MM.1S (cell line): ENCODE results near the gene CEACAM16.
"Not testable (repeated sequence)": the region's sequence is repeated elsewhere in the genome, so short reads cannot be mapped to it uniquely, and the experiment has no call there.

Experiments used
- DNase-seq: peaks from one replicate; pipeline ENCODE4 v3.0.0-alpha.2; 2015
- H2AFZ ChIP-seq: fragments of 300-600 bp; sonication (generic); 2 replicates; pipeline ENCODE4 v1.6.0; 2016; ENCODE audit warnings: antibody characterized with exemption, low read length
- H3F3A ChIP-seq: fragments of 300-600 bp; sonication (generic); 2 replicates; pipeline ENCODE4 v1.6.1; 2016; ENCODE audit warnings: mild to moderate bottlenecking, antibody characterized with exemption, low read length, moderate library complexity, mixed read lengths; ENCODE audit not compliant: insufficient read depth
- H3K27ac ChIP-seq: fragments of 300-600 bp; sonication (generic); 2 replicates; pipeline ENCODE4 v1.5.1; 2016; ENCODE audit warnings: mild to moderate bottlenecking, low read length
- H3K27me3 ChIP-seq: fragments of 300-600 bp; sonication (generic); replicated peaks from 2 replicates; pipeline ENCODE4 v1.6.0; 2016; ENCODE audit warnings: low read length; ENCODE audit not compliant: insufficient read depth
- H3K36me3 ChIP-seq: fragments of 300-600 bp; sonication (generic); replicated peaks from 2 replicates; pipeline ENCODE4 v1.6.1; 2016; ENCODE audit warnings: mild to moderate bottlenecking, low read length, mixed read lengths; ENCODE audit not compliant: insufficient read depth
- H3K4me1 ChIP-seq: fragments of 300-600 bp; sonication (generic); 2 replicates; pipeline ENCODE4 v1.6.1; 2016; ENCODE audit warnings: low read length, mixed read lengths
- H3K4me2 ChIP-seq: fragments of 300-600 bp; sonication (generic); 2 replicates; pipeline ENCODE4 v1.6.0; 2016; ENCODE audit warnings: low read depth, low read length
- H3K4me3 ChIP-seq: fragments of 300-600 bp; sonication (generic); 2 replicates; pipeline ENCODE4 v1.5.1; 2016; ENCODE audit warnings: low read length, mixed read lengths
- H3K79me2 ChIP-seq: fragments of 300-600 bp; sonication (generic); 2 replicates; pipeline ENCODE4 v1.6.1; 2016; ENCODE audit warnings: mixed run types, low read length, mixed read lengths
- H3K9ac ChIP-seq: fragments of 300-600 bp; sonication (generic); 2 replicates; pipeline ENCODE4 v1.6.1; 2016; ENCODE audit warnings: low read length, mixed read lengths
- H3K9me2 ChIP-seq: fragments of 300-600 bp; sonication (generic); replicated peaks from 2 replicates; pipeline ENCODE4 v1.6.1; 2016; ENCODE audit warnings: mild to moderate bottlenecking, low read length, mixed read lengths; ENCODE audit not compliant: insufficient read depth
- H3K9me3 ChIP-seq: fragments of 300-600 bp; sonication (generic); replicated peaks from 2 replicates; pipeline ENCODE4 v1.6.1; 2016; ENCODE audit warnings: mild to moderate bottlenecking, low read length, mixed read lengths; ENCODE audit not compliant: insufficient read depth
- H4K20me1 ChIP-seq: fragments of 300-600 bp; sonication (generic); 2 replicates; pipeline ENCODE4 v1.6.1; 2016; ENCODE audit warnings: mild to moderate bottlenecking, low read length, moderate library complexity, mixed read lengths; ENCODE audit not compliant: insufficient read depth
- EZH2 ChIP-seq: fragments of 300-600 bp; sonication (generic); optimal IDR thresholded peaks from 2 replicates; pipeline ENCODE3; 2017; ENCODE audit warnings: low read depth, mild to moderate bottlenecking, antibody characterized with exemption, low read length, mixed read lengths
- EZH2phosphoT487 ChIP-seq: fragments of 300-600 bp; sonication (generic); IDR thresholded peaks from 2 replicates; pipeline ENCODE4 v1.6.1; 2018; ENCODE audit warnings: antibody characterized with exemption, low read length
- TF ChIP-seq, protein P1 (sequence below): fragments of 300-600 bp; sonication (generic); IDR thresholded peaks from 2 replicates; pipeline ENCODE4 v1.5.1; 2016; ENCODE audit warnings: antibody characterized with exemption, low read length, mixed read lengths

Gene CEACAM16

DNA sequence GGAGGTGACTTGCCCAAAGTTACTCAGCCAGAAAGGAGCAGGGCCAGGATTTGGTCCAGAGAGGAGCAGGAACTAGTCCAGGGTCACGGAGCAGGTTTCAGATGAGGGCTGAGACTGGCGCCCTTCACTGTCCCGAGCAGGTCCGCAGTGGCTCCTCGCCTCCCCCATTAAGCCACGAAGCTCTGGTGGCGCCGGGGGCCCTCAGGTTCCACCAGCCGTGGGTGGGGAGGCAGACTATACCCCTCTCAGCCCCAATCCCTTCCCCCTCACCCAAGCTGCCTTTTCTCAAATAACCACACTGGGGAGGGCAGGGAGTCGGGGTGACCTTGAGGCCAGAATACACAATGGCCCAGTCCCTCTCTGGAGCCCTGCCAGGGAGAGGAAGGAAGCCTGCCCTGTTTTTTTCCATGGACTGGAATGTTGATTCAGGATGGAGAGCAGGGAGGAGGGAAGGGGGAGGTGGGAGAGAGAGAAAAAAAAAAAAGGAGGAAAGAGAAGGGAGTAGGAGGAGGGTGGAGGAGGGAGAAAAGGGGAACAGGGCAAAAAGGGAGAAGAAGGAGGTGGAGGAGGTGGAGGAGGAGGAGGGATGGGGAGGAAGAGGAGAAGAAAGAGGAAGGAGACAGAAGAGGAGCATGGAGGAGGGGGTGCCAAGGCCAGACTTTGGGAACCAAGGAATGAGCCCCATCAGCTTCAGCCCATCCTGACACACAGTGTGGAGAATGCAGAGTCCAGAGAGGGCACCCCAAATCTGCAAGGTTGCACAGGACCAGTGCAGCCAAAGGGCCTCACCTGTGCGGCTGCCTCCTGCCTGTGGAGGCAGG, 19.7 kb downstream of the CEACAM16 start:
- H3K4me1 ChIP-seq = peaks cover 31% of the 10 kb centered on the region
- H3K27ac ChIP-seq = no peak overlapping the region
- no peak overlapping the region for H2AFZ ChIP-seq
- H3K4me3 ChIP-seq = no peak overlapping the region
- H3F3A ChIP-seq = peaks cover 28% of the 10 kb centered on the region
- no peaks in the 10 kb centered on the region for H3K36me3 ChIP-seq
- no peak overlapping the region for H3K4me2 ChIP-seq
- no peaks in the 10 kb centered on the region for H3K27me3 ChIP-seq
- no peaks in the 10 kb centered on the region for H4K20me1 ChIP-seq
- H3K79me2 ChIP-seq = no peaks in the 10 kb centered on the region
- TF ChIP-seq, protein P1, sequence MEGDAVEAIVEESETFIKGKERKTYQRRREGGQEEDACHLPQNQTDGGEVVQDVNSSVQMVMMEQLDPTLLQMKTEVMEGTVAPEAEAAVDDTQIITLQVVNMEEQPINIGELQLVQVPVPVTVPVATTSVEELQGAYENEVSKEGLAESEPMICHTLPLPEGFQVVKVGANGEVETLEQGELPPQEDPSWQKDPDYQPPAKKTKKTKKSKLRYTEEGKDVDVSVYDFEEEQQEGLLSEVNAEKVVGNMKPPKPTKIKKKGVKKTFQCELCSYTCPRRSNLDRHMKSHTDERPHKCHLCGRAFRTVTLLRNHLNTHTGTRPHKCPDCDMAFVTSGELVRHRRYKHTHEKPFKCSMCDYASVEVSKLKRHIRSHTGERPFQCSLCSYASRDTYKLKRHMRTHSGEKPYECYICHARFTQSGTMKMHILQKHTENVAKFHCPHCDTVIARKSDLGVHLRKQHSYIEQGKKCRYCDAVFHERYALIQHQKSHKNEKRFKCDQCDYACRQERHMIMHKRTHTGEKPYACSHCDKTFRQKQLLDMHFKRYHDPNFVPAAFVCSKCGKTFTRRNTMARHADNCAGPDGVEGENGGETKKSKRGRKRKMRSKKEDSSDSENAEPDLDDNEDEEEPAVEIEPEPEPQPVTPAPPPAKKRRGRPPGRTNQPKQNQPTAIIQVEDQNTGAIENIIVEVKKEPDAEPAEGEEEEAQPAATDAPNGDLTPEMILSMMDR = no peak
- TF ChIP-seq EZH2 (no peak), EZH2phosphoT487 (no peak)
- no peaks in the 10 kb centered on the region for H3K9me2 ChIP-seq
- no peaks in the 10 kb centered on the region for H3K9me3 ChIP-seq
- no peak overlapping the region for H3K9ac ChIP-seq
- no peak for DNase-seq

DNA sequence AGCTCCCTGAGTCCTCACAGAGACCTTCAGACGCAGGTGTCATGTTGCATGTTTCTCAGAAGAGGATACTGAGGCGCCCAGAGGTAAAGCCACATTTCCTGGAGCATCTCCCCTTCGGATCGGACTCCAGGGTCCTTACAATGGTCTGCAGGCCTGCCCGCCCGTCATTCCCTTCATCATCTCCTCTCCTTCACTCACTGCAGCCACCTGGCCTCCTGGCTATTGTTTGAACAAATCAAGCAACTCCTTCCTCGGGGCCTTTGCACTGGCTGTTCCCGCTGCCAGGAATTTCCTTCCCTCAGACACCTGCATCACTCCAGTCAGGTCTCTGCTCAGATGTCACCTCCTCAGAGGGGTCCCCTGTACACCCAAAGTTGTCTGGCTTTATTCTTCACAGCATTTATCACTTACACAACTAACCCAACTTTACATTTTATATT, 20.3 kb downstream of the CEACAM16 start:
- Histone ChIP-seq H3K4me3 (no peak overlapping the region), H3K9me3 (no peaks in the 10 kb centered on the region), H3K36me3 (no peaks in the 10 kb centered on the region), H3K79me2 (no peaks in the 10 kb centered on the region), H3K4me1 (peaks cover 32% of the 10 kb centered on the region), H3F3A (peaks cover 30% of the 10 kb centered on the region), H2AFZ (no peak overlapping the region), H3K9me2 (no peaks in the 10 kb centered on the region), H3K27ac (no peak overlapping the region), H3K4me2 (no peak overlapping the region), H3K27me3 (no peaks in the 10 kb centered on the region), H4K20me1 (no peaks in the 10 kb centered on the region), H3K9ac (no peak overlapping the region)
- TF ChIP-seq, protein P1 = no peak
- no peak for TF ChIP-seq EZH2phosphoT487
- TF ChIP-seq EZH2 = no peak
- no peak for DNase-seq

DNA sequence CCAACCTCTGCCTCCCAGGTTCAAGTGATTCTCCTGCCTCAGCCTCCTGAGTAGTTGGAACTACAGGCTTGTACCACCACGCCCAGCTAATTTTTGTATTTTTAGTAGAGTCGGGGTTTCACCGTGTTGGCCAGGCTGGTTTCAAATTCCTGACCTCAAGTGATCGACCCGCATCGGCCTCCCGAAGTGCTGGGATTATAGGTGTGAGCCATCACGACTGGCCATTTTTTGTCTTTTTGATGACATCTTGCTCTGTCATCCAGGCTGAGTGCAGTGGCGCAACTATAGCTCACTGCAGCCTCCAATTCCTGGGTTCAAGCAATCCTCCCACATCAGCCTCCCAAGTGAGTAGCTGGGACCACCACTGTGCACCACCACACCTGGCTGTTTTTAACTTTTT, 21.4 kb downstream of the CEACAM16 start:
- H2AFZ ChIP-seq, H4K20me1 ChIP-seq, H3K9me2 ChIP-seq, H3K36me3 ChIP-seq, H3K27me3 ChIP-seq, H3K9ac ChIP-seq, DNase-seq, H3K9me3 ChIP-seq, H3K4me3 ChIP-seq, H3K79me2 ChIP-seq: not testable (repeated sequence)
- Histone ChIP-seq H3K4me1 (peaks cover 36% of the 10 kb centered on the region), H3K27ac (peak overlapping the region; percentile 55; the same call in 1 of the 2 replicates), H3F3A (peaks cover 30% of the 10 kb centered on the region), H3K4me2 (peak overlapping the region; percentile 24; the same call in 1 of the 2 replicates)

DNA sequence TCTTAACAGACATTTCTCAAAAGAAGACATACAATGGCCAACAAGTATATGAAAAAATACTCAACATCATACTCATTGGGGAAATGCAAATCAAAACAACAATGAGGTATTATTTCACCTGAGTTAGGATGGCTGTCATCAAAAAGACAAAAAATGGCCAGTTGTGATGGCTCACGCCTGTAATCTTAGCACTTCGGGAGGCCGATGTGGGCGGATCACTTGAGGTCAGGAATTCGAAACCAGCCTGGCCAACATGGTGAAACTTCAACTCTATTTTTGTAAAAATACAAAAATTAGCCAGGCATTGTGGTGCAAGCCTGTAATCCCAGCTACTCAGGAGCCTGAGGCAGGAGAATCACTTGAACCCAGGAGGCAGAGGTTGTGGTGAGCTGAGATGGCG, 22.0 kb downstream of the CEACAM16 start:
- Histone ChIP-seq H4K20me1 (no peaks in the 10 kb centered on the region), H3K9ac (0 out of 2 replicates have a peak overlapping the region, but pooled peaks have one; percentile 13), H3K27me3 (no peaks in the 10 kb centered on the region), H3K9me3 (no peaks in the 10 kb centered on the region), H3K27ac (peak overlapping the region; percentile 55; the same call in 1 of the 2 replicates), H3K4me3 (no peak overlapping the region), H3K9me2 (no peaks in the 10 kb centered on the region), H3K4me2 (peak overlapping the region; percentile 24; the same call in 1 of the 2 replicates), H3K36me3 (no peaks in the 10 kb centered on the region), H3F3A (peaks cover 30% of the 10 kb centered on the region), H3K79me2 (no peaks in the 10 kb centered on the region), H2AFZ (no peak overlapping the region), H3K4me1 (peaks cover 38% of the 10 kb centered on the region)
- peak; percentile 81 for DNase-seq
- TF ChIP-seq EZH2 = no peak
- TF ChIP-seq, protein P1 = no peak
- TF ChIP-seq EZH2phosphoT487 = no peak

DNA sequence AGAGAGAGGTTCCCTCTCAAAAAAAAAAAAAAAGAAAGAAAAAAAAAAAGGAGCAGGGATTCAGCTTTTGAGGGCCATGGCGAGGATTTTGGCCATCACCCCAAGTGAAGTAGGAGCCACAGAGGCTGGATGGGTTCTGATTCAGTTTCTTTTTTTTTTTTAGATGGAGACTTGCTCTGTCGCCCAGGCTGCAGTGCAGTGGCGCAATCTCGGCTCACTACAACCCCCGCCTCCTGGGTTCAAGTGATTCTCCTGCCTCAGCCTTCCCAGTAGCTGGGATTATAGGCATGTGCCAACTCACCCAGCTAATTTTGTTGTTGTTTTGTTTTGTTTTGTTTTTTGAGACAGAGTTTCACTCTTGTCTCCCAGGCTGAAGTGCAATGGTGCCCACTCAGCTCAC, 22.4 kb downstream of the CEACAM16 start:
- peaks cover 38% of the 10 kb centered on the region for H3K4me1 ChIP-seq
- H3K4me3 ChIP-seq, DNase-seq, H4K20me1 ChIP-seq, H2AFZ ChIP-seq, H3K9me2 ChIP-seq, H3K27me3 ChIP-seq, H3K36me3 ChIP-seq, H3K9me3 ChIP-seq, H3K79me2 ChIP-seq: not testable (repeated sequence)
- peak overlapping the region; percentile 24; the same call in 1 of the 2 replicates for H3K4me2 ChIP-seq
- H3K27ac ChIP-seq = peak overlapping the region; percentile 55; the same call in 1 of the 2 replicates
- H3F3A ChIP-seq = peaks cover 30% of the 10 kb centered on the region
- 0 out of 2 replicates have a peak overlapping the region, but pooled peaks have one; percentile 13 for H3K9ac ChIP-seq
